Measurements from ENCODE around the gene ECHDC3. TPM values are rescaled to one million over a fixed set of nuclear protein-coding genes. Genes with fewer than 3 reads are reported as not detected.

Gene ECHDC3
- total RNA-seq, 4 donors from 2014 or later = 47.5 to 92.8 (median 76.6) TPM

GRCh38 chr10:11699550-11700097 is 42.6 kb upstream of the ECHDC3 start:
- no peak overlapping the region for H3K4me3 ChIP-seq
- H3K27ac ChIP-seq = no peak overlapping the region
- H3K27me3 ChIP-seq = no peaks in the 10 kb centered on the region
- H3K36me3 ChIP-seq = no peaks in the 10 kb centered on the region
- no peaks in the 10 kb centered on the region for H3K9me3 ChIP-seq
- WGBS = 87% methylated on average over 13 of the region's 14 CpGs
- no peaks in the 10 kb centered on the region for H3K4me1 ChIP-seq
- no peak for DNase-seq (ENCODE audit: low spot score in 2 of 2)
- TF ChIP-seq POLR2A (IDR thresholded peaks at IDR 0.05) (no peak), CTCF (IDR thresholded peaks at IDR 0.05) (no peak), POLR2AphosphoS5 (IDR thresholded peaks at IDR 0.05) (no peak), EP300 (IDR thresholded peaks at IDR 0.05) (no peak)

- WGBS = 93% methylated on average over 6 of the region's 6 CpGs
These were observed 41.6 kb upstream of the ECHDC3 start for GRCh38 chr10:11700539-11700938.

GRCh38 chr10:11701451-11702095 is 40.6 kb upstream of the ECHDC3 start:
- no peak for DNase-seq (ENCODE audit: low spot score in 2 of 2)
- H3K9me3 ChIP-seq = no peaks in the 10 kb centered on the region
- no peak overlapping the region for H3K27ac ChIP-seq
- no peak for TF ChIP-seq CTCF (IDR thresholded peaks at IDR 0.05)
- TF ChIP-seq EP300 (IDR thresholded peaks at IDR 0.05) = no peak
- no peak for TF ChIP-seq POLR2A (IDR thresholded peaks at IDR 0.05)
- no peak for TF ChIP-seq POLR2AphosphoS5 (IDR thresholded peaks at IDR 0.05)
- H3K36me3 ChIP-seq = no peaks in the 10 kb centered on the region
- H3K4me1 ChIP-seq = no peaks in the 10 kb centered on the region
- 84% methylated on average over 6 of the region's 6 CpGs for WGBS
- H3K4me3 ChIP-seq = no peak overlapping the region
- H3K27me3 ChIP-seq = no peaks in the 10 kb centered on the region

More at GRCh38 chr10:11700539-11700938, 41.6 kb upstream of the ECHDC3 start:
- Histone ChIP-seq H3K9me3 (no peaks in the 10 kb centered on the region), H3K4me1 (no peaks in the 10 kb centered on the region), H3K4me3 (no peak overlapping the region), H3K27ac (no peak overlapping the region), H3K27me3 (no peaks in the 10 kb centered on the region), H3K36me3 (no peaks in the 10 kb centered on the region)
- TF ChIP-seq POLR2A (IDR thresholded peaks at IDR 0.05) = no peak
- TF ChIP-seq POLR2AphosphoS5 (IDR thresholded peaks at IDR 0.05) = no peak
- no peak for TF ChIP-seq EP300 (IDR thresholded peaks at IDR 0.05)
- no peak for TF ChIP-seq CTCF (IDR thresholded peaks at IDR 0.05)
- no peak for DNase-seq (ENCODE audit: low spot score in 2 of 2)

DNA sequence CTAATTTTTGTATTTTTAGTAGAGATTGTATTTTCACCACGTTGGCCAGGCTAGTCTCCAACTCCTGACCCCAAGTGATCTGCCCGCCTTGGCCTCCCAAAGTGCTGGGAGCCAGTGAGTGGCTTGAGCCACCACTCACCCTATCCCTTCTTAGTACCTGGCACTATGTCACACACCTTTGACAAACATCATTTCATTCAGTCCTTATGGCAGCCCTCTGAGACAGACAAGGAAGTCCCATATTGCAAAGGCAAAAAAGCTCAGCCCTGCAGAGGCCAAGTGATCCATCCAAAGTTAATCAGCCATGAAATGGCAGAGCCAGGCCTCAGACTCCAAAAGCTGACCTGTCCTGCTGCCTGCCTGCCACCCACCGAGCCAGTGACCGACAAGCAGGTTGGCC is 39.9 kb upstream of the ECHDC3 start:
- H3K36me3 ChIP-seq = no peaks in the 10 kb centered on the region
- H3K27me3 ChIP-seq = no peaks in the 10 kb centered on the region
- no peak overlapping the region for H3K27ac ChIP-seq
- no peaks in the 10 kb centered on the region for H3K9me3 ChIP-seq
- 98% methylated on average over 4 of the region's 4 CpGs for WGBS
- TF ChIP-seq POLR2AphosphoS5 (IDR thresholded peaks at IDR 0.05) = no peak
- no peak for TF ChIP-seq EP300 (IDR thresholded peaks at IDR 0.05)
- no peak for TF ChIP-seq POLR2A (IDR thresholded peaks at IDR 0.05)
- TF ChIP-seq CTCF (IDR thresholded peaks at IDR 0.05) = no peak
- H3K4me3 ChIP-seq = no peak overlapping the region
- DNase-seq (ENCODE audit: low spot score in 2 of 2) = no peak
- no peaks in the 10 kb centered on the region for H3K4me1 ChIP-seq

GRCh38 chr10:11704092-11704491 is 38.1 kb upstream of the ECHDC3 start:
- Histone ChIP-seq H3K27ac (no peak overlapping the region), H3K36me3 (no peaks in the 10 kb centered on the region), H3K27me3 (no peaks in the 10 kb centered on the region), H3K9me3 (no peaks in the 10 kb centered on the region), H3K4me3 (no peak overlapping the region), H3K4me1 (no peaks in the 10 kb centered on the region)
- no peak for DNase-seq (ENCODE audit: low spot score in 2 of 2)
- TF ChIP-seq POLR2AphosphoS5 (IDR thresholded peaks at IDR 0.05) (no peak), EP300 (IDR thresholded peaks at IDR 0.05) (no peak)
- WGBS = 80% methylated on average over 8 of the region's 8 CpGs

Data from suprapubic skin (tissue), 4 donors.